Stomach (tissue), 9 donors: ENCODE data around the gene JPH3. TPM values are rescaled to one million over a fixed set of nuclear protein-coding genes. Genes with fewer than 3 reads are reported as not detected.

ENCODE experiments used
- DNase-seq, 2 donors: peaks; one replicate each; pipeline versions ENCODE4 v3.0.0 to v3.0.0-alpha.2; 2013 to 2019
- H3K27ac ChIP-seq, 5 donors: fragments of 200-600 bp in 4 of 5; sonication (generic) in 4 of 5; one replicate each; pipeline ENCODE4 v1.5.1; 2013 to 2019; ENCODE audit warnings: mild to moderate bottlenecking in 1 of 5, moderate library complexity in 1 of 5
- H3K27me3 ChIP-seq, 3 donors: fragments of 200-600 bp; sonication (generic); one replicate each; pipeline ENCODE4 v1.5.1; 2017 to 2019; ENCODE audit warnings: mixed run types in 1 of 3
- H3K36me3 ChIP-seq, 4 donors: fragments of 200-600 bp; sonication (generic); 1 replicate in 3 of 4; 2 replicates in 1 of 4; pipeline ENCODE4 v1.5.1; 2016 to 2019
- H3K4me1 ChIP-seq, 4 donors: fragments of 200-600 bp; sonication (generic); one replicate each; pipeline ENCODE4 v1.5.1; 2016 to 2019
- H3K4me3 ChIP-seq, 4 donors: fragments of 200-600 bp; sonication (generic) in 3 of 4; one replicate each; pipeline ENCODE4 v1.5.1; 2016 to 2019; ENCODE audit warnings: mild to moderate bottlenecking in 1 of 4
- H3K9me3 ChIP-seq, 4 donors: fragments of 200-600 bp; sonication (generic); one replicate each; pipeline ENCODE4 v1.5.1; 2016 to 2019
- EP300 ChIP-seq: sonication (generic); formaldehyde crosslinking; IDR thresholded peaks from one replicate; pipeline ENCODE4 v1.6.1; 2017; ENCODE audit warnings: antibody characterized with exemption
- POLR2A ChIP-seq, 4 donors: fragments of 450-650 bp; IDR thresholded peaks; one replicate each; pipeline ENCODE4 v1.6.1; 2016; ENCODE audit warnings: antibody characterized with exemption in 4 of 4, control low read depth in 2 of 4, mild to moderate bottlenecking in 1 of 4, moderate library complexity in 1 of 4
- POLR2AphosphoS5 ChIP-seq, 3 donors: sonication (generic); formaldehyde crosslinking; IDR thresholded peaks; one replicate each; pipeline ENCODE4 v1.6.1; 2016; ENCODE audit warnings: antibody characterized with exemption in 3 of 3
- WGBS, 5 donors: extraction: QIAGEN DNeasy Blood & Tissue Kit in 3 of 5; methylation state at CpG; one replicate each; pipeline versions ENCODE4 v1.1.5 to v1.1.7; 2013 to 2018; 5-methylcytosine and 5-hydroxymethylcytosine counted together
- intact Hi-C: fragments of 100-400 bp; cut with DNase I; formaldehyde crosslinking; loops from one replicate; pipeline ENCODE4 v1.15.1; 2023; ENCODE audit warnings: low total_unique reads
- polyA plus RNA-seq, 3 donors: library from polyadenylated mRNA; stranded (reverse); fragments of 200-250 nt; gene quantifications; one replicate each; pipeline ENCODE4 v1.2.3, GENCODE V29; 2013
- total RNA-seq, 5 donors: library from RNA; depleted of rRNA; stranded (reverse); fragments of >200 nt; gene quantifications; one replicate each; pipeline versions ENCODE4 v1.1.0 to v1.2.3, GENCODE V29; 2014 to 2016
- TF ChIP-seq, protein P1 (sequence below), 7 experiments: fragments of 450-650 bp in 4 of 7; fragments of 200-600 bp in 3 of 7; sonication (generic) in 3 of 7; IDR thresholded peaks; one replicate each; pipeline ENCODE4 v1.5.1; 2016 to 2019; ENCODE audit warnings: antibody characterized with exemption in 7 of 7, control low read depth in 2 of 7, mild to moderate bottlenecking in 1 of 7
- donor health status: healthy with polysubstance abuse.
- donor health status: Bipolar disorder and iron deficiency.
- donor health status: healthy.

Gene JPH3
- total and polyA plus RNA-seq, 8 donors = 0.31 to 1.3 (median 0.66) TPM; not detected in 2

DNA sequence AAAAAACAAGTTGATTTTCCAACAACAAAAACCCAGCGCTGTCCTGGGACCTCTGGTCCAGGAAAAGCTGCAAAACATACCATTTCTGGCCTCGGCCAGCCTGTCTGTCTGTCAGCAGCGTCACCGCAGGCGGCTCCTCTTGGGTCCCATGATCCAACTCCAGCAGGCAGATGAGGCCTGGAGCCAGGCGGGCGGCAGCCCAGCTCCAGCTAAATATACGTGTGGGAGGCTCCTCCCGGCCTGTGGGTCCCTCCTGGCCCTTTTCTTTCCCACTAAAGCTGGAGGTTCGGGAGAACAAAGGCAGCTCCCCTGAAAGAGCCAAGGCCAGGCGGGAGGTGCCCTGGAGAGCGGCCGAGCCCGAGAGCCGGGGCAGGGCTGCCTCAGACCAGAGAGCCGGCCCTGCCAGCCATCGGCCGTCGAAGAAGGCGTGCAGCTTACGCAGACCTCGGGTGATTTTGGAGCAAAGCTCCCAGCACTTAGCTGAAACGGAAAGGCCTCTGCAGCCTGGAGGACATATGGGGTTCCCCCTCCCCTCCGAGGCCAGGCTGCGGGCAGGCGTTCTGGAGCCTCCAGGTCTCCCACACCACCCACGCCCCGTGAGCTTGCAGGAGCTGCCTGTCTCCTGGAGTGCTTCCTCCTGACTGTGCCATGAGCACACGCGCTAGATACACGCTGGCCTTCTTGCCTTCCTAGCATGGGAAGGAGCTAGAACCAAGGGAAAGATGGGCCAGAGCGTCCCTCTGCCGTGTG is 19.9 kb upstream of the JPH3 start:
- intact Hi-C loops = no loop called here
- WGBS, 5 donors = 33 to 51% (median 46%) methylated on average over 27 to 33 of the region's 33 CpGs
- peak in 1 of 2 donors; percentile 70 for DNase-seq
- TF ChIP-seq POLR2A (IDR thresholded peaks at IDR 0.05) (no peak), POLR2AphosphoS5 (IDR thresholded peaks at IDR 0.05) (peak in 1 of 3 donors; percentile 13)
- TF ChIP-seq, protein P1, sequence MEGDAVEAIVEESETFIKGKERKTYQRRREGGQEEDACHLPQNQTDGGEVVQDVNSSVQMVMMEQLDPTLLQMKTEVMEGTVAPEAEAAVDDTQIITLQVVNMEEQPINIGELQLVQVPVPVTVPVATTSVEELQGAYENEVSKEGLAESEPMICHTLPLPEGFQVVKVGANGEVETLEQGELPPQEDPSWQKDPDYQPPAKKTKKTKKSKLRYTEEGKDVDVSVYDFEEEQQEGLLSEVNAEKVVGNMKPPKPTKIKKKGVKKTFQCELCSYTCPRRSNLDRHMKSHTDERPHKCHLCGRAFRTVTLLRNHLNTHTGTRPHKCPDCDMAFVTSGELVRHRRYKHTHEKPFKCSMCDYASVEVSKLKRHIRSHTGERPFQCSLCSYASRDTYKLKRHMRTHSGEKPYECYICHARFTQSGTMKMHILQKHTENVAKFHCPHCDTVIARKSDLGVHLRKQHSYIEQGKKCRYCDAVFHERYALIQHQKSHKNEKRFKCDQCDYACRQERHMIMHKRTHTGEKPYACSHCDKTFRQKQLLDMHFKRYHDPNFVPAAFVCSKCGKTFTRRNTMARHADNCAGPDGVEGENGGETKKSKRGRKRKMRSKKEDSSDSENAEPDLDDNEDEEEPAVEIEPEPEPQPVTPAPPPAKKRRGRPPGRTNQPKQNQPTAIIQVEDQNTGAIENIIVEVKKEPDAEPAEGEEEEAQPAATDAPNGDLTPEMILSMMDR (IDR thresholded peaks at IDR 0.05) = no peak
- peaks cover 0 to 32% (median 16%) of the 10 kb centered on the region in 4 donors for H3K4me1 ChIP-seq
- H3K36me3 ChIP-seq = no peaks in the 10 kb centered on the region
- no peaks in the 10 kb centered on the region for H3K9me3 ChIP-seq
- H3K4me3 ChIP-seq = no peak overlapping the region
- H3K27me3 ChIP-seq = peaks cover 0 to 54% (median 13%) of the 10 kb centered on the region in 3 donors
- peak overlapping the region; percentile 16 to 90 (median 75) for H3K27ac ChIP-seq

DNA sequence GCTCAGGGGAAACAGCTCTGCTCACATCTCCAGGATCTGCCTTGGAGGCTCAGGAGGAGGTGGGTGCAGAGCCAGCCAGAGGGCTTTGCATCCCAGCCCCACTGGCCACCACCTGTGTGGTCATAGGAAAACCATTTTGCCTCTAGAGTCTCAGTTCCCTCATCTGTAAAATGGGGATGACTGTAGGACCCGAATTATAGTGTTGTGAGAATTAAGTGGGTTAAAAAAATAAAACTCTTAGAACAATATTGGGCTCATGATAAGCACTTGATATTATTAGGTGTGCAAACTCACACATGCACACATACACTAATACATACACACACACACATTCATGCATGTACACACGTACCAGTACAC is 19.4 kb upstream of the JPH3 start:
- intact Hi-C loops = no loop called here
- TF ChIP-seq, protein P1 (IDR thresholded peaks at IDR 0.05) = no peak
- TF ChIP-seq POLR2AphosphoS5 (IDR thresholded peaks at IDR 0.05) = no peak
- no peak for TF ChIP-seq EP300
- TF ChIP-seq POLR2A (IDR thresholded peaks at IDR 0.05) = no peak
- Histone ChIP-seq H3K36me3 (no peaks in the 10 kb centered on the region), H3K4me3 (no peak overlapping the region), H3K27me3 (peaks cover 0 to 59% (median 19%) of the 10 kb centered on the region in 3 donors), H3K4me1 (peaks cover 0 to 32% (median 16%) of the 10 kb centered on the region in 4 donors), H3K9me3 (no peaks in the 10 kb centered on the region), H3K27ac (peak overlapping the region; percentile 16 to 90 (median 75))
- DNase-seq = no peak
- 49 to 90% (median 82%) methylated on average over 2 of the region's 2 CpGs for WGBS, 5 donors

DNA sequence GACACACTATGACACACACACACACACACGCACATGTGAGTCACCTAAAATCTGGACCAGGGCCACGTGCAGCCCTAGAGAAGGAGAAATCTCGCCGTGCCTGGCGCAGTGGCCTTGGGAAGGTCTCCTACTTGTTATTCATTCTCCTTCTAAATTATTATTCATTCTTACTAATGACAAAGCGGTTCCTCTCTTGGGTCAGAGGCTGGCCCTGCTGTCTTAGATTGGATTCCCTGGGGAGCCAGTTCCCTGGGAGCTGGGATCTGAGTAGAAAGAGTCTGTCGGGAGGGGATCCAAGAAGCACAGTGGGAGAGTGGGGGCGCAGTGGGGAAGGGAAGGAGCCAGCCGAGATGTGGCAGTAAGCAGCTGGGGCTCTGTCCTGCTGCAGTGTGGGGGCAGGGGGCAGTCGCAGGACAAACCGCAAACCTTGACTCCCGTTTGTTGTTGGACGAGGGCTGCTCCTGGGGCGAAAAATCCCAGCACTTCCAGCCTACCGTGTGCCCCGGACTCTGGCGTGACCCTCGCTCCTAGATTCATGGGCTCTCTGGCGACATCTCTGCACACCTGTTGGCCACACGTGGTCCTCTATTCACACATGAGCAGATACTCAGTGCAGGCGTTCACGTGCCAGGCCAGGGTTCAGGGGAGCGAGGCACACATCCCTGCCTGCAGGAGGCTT is 18.7 kb upstream of the JPH3 start:
- 60 to 67% (median 66%) methylated on average over 19 to 23 of the region's 23 CpGs for WGBS, 5 donors
- TF ChIP-seq POLR2A (IDR thresholded peaks at IDR 0.05) (no peak), POLR2AphosphoS5 (IDR thresholded peaks at IDR 0.05) (no peak), EP300 (no peak)
- TF ChIP-seq, protein P1 (IDR thresholded peaks at IDR 0.05) = no peak
- no peaks in the 10 kb centered on the region for H3K9me3 ChIP-seq
- DNase-seq = no peak
- peak overlapping the region in 1 of 5 donors; percentile 75 for H3K27ac ChIP-seq
- no peaks in the 10 kb centered on the region for H3K36me3 ChIP-seq
- H3K4me3 ChIP-seq = no peak overlapping the region
- intact Hi-C loops = no loop called here
- H3K4me1 ChIP-seq = peaks cover 0 to 33% (median 17%) of the 10 kb centered on the region in 4 donors
- peaks cover 0 to 63% (median 20%) of the 10 kb centered on the region in 3 donors for H3K27me3 ChIP-seq

- Histone ChIP-seq H3K4me3 (no peak overlapping the region), H3K27me3 (peaks cover 0 to 70% (median 20%) of the 10 kb centered on the region in 3 donors), H3K36me3 (no peaks in the 10 kb centered on the region), H3K27ac (no peak overlapping the region), H3K9me3 (no peaks in the 10 kb centered on the region), H3K4me1 (peaks cover 0 to 39% (median 22%) of the 10 kb centered on the region in 4 donors)
- TF ChIP-seq EP300 = no peak
- TF ChIP-seq POLR2AphosphoS5 (IDR thresholded peaks at IDR 0.05) = no peak
- TF ChIP-seq, protein P1 (IDR thresholded peaks at IDR 0.05) = no peak
- no peak for TF ChIP-seq POLR2A (IDR thresholded peaks at IDR 0.05)
- 73 to 78% (median 76%) methylated on average over 7 of the region's 7 CpGs for WGBS, 5 donors
- intact Hi-C loops = no loop called here
- no peak for DNase-seq
Observed at GRCh38 chr16:87584271-87584670, 18.0 kb upstream of the JPH3 start.
